Gastrocnemius medialis (tissue), 4 donors: ENCODE data around the gene S1PR3.

Experiments
- CTCF ChIP-seq, 5 experiments: fragments of 450-650 bp in 3 of 5; fragments of 200-600 bp in 2 of 5; sonication (generic) in 2 of 5; IDR thresholded peaks in 4 of 5; conservative IDR thresholded peaks in 1 of 5; 1 replicate in 4 of 5; 2 replicates in 1 of 5; pipeline ENCODE4 v1.5.1; 2016 to 2019; ENCODE audit warnings: antibody characterized with exemption in 5 of 5, mild to moderate bottlenecking in 3 of 5, moderate library complexity in 3 of 5
- POLR2A ChIP-seq, 2 donors: fragments of 450-650 bp; IDR thresholded peaks; one replicate each; pipeline ENCODE4 v1.6.1; 2017; ENCODE audit warnings: antibody characterized with exemption in 2 of 2, mild to moderate bottlenecking in 2 of 2, moderate library complexity in 2 of 2

- TF ChIP-seq CTCF (IDR thresholded peaks at IDR 0.05 in 4 of 5, conservative IDR thresholded peaks at IDR 0.05 in 1 of 5) (no peak), POLR2A (IDR thresholded peaks at IDR 0.05) (no peak)
Measured at GRCh38 chr9:89014153-89014552, 22.9 kb downstream of the S1PR3 start.
